HG03066 (cell line): ENCODE results near the gene CYP4F2.
"Not testable (repeated sequence)": the region's sequence is repeated elsewhere in the genome, so short reads cannot be mapped to it uniquely, and the experiment has no call there.

Source experiments
- ATAC-seq: cut with Tn5 transposase; IDR thresholded peaks from one replicate; pipeline ENCODE4 v1.9.1; 2021; ENCODE audit warnings: low read depth; ENCODE audit not compliant: unreplicated experiment

The CYP4F2 gene

GRCh38 chr19:15862444-15862843 is 35.4 kb downstream of the CYP4F2 start:
- no peak for ATAC-seq

DNA sequence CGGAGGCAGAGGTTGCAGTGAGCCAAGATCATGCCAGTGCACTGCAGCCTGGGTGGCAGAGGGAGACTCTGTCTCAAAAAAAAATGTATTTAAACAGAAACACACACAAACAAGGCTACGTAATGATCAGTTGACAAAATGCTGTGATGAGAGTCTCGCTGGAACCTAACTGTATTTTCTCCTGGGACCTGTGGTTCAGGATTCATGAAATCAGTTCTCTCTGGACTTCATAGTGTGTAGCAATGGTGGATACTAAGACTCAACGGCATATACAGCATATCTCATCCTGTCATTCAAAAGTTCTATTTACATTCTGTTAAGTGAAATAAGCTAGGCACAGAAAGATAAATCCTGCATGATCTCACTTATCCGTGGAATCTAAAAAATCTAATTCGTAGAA is 37.4 kb downstream of the CYP4F2 start:
- ATAC-seq = no peak

- no peak for ATAC-seq
Observed at GRCh38 chr19:15859187-15859586, 38.7 kb downstream of the CYP4F2 start.

DNA sequence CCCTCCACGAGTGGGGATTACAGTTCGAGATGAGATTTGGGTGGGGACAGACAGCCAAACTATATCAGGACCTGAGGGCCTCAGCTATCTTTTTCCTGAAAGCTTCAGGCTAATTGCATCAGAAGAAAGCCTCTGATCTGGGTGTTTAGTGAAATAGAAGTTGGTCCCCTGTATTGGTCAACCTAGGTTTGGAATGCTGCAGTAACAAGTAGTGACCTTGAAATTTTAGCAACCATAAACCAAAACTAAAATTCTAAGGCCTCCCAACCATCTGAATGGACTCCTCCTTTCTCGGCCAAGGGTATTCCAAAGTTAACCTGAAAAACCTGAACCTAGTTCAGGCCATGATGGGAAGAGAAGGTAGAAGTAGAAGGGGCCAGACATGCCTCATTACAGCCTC is 47.5 kb downstream of the CYP4F2 start:
- ATAC-seq = no peak

GRCh38 chr19:15846923-15847322 is 51.0 kb downstream of the CYP4F2 start:
- no peak for ATAC-seq

DNA sequence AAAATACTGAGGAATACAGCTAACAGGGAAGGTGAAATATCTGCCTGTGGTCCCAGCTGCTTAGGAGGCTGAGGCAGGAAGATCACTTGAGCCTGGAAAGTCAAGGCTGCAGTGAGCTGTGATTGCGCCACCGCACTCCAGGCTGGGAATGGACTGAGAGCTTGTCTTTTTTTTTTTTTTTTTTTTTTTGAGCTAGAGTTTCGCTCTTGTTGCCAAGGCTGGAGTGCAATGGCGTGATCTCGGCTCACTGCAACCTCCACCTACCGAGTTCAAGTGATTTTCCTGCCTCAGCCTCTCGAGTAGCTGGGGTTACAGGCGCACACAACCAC is 54.0 kb downstream of the CYP4F2 start:
- not testable (repeated sequence) for ATAC-seq

DNA sequence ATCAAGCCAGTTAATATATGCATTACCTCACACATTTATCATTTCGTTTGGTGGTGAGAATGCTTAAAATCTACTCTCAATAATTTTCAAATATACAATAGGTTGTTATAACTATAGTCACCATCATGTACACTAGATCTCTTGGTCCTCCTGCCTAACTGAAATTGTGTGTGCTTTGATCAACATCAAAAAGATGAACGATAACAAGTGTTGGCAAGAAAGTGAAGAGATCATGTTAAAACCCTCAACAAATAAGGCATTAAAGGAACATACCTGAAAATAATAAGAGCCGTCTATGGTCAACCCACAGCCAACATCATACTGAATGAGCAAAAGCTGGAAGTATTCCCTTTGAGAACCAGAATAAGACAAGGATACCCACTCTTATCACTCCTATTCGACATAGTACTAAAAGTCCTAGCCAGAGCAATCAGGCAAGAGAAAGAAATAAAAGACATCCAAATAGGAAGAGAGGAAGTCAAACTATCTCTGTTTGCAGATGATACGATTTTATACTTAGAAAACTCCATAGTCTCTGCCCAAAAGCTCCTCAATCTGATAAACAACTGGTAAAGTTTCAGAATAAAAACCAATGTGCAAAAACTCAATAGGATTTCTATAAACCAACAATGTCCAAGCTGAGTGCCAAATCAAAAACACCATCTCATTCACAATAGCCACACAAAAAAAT is 54.5 kb downstream of the CYP4F2 start:
- ATAC-seq = no peak

DNA sequence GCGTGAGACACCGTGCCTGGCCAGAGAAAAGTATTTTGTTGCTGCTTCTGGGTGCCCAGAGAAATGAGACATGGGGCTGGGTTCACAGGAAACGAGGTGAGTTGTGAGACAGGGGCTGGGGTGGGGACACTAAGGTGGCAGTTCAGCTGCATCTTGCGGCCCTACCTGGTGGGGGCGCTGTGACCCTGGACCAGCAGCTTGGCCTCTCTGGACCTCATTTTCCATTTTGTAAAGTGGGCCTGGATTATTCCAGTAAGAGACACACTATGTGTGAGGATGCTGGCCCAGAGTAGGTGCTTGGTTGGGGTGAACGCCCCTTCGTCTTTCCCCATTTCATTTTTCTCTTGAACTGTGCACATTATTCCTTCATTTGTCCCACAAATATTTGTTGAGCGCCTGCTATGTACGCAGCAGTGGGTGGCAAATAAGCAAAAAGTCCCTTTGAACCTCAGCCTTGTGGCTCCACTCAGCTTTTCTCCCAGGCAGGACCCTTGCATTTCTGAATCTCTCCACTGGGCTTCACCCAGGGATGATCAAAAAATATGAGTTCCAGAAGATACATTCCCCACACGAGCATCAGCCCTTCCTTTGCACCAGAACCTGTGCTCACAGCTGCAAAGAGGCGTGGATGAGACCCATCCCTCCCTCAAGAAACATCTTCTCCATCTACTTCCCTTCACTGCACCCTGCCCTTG is 55.9 kb downstream of the CYP4F2 start:
- no peak for ATAC-seq

DNA sequence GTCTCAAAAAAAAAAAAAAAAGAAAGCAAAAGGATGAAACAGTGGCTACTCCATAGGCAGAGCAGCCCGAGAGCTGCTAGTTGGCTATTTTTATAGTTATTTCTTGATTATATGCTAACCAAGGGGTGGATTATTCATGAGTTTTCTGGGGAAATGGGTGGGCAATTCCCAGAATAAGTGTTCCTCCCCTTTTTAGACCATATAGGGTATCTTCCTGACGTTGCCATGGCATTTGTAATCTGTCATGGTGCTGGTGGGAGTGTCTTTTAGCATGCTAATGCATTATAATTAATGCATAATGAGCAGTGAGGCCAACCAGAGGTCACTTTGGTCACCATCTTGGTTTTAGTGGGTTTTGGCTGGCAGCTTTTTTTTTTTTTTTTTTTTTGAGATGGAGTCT is 57.0 kb downstream of the CYP4F2 start:
- ATAC-seq = no peak

GRCh38 chr19:15839888-15840287 is 58.0 kb downstream of the CYP4F2 start:
- not testable (repeated sequence) for ATAC-seq

- no peak for ATAC-seq
Observed at GRCh38 chr19:15838351-15838750, 59.5 kb downstream of the CYP4F2 start.

GRCh38 chr19:15837221-15837731 is 60.6 kb downstream of the CYP4F2 start:
- ATAC-seq = no peak

DNA sequence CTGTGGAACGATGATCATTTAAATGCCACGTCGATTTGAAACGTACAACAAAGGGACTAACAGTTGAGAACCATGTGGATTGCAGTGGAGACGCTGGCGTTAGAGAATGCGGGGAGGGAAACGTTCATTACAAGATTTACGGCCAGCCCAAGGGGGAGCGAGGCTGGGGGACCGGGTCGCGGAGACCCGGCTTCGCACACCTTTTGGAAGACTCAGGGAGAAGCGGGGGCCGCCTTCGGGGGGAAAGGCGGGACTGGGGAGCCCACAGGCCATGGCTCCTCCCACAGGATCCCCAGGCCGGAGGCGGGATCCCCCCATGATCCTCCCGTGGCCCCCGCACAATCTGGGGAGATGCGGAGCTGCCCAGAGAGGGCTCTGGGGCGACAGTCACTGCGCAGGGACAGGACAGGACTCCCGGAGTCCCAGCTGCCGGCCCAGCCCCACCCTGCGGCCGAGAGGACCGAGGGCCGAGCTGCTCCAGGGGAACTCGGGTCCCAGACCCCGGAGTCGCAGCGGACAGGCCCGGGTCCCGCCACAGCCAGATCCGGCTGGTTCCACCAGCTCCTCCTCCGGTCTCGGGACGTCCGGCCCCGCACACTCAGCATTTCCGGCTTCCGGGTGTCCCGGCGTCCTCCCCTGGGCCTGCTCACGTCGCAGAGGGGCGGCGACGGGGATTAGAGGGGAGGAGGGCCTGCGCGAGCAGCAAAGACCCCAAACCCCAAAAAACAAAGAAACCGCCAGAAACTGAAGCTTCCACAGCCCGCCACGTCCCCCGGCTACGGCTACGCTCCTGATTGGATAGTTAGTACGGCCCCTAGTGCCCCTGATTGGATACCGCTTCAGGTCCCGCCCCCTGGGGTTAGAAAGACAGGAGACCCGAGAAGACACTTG is 61.3 kb downstream of the CYP4F2 start:
- peak; percentile 93 for ATAC-seq

GRCh38 chr19:15835565-15836329 is 62.1 kb downstream of the CYP4F2 start:
- ATAC-seq = not testable (repeated sequence)

DNA sequence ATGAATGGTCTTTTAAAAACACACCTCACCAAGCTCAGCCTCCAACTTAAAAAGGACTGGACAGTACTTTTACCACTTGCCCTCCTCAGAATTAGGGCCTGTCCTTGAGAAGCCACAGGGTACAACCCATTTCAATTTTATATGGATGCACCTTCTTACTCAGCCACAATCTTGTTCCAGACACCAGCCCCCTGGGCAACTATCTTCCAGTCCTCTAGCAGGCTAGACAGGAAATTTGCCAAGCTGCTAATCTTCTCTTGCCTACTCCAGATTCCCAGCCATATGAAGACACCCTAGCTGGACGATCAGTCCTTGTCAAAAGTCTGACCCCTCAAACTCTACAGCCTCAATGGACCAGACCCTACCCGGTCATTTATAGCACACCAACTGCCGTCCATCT is 63.6 kb downstream of the CYP4F2 start:
- not testable (repeated sequence) for ATAC-seq

GRCh38 chr19:15831626-15832025 is 66.2 kb downstream of the CYP4F2 start:
- no peak for ATAC-seq

DNA sequence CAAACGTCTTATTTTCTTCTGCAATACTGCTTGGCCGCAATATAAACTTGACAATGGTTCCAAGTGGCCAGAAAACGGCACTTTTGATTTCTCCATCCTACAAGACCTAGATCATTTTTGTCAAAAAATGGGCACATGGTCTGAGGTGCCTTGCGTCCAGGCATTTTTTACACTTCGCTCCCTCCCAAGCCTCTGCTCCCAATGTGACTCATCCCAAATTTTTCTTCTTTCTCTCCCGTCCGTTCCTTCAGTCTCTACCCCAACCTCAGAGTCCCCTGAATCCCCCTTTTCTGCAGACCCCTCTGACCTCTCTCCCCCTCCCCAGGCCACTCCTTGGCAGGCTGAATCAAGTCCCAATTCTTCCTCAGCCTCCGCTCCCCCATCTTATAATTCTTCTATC is 68.1 kb downstream of the CYP4F2 start:
- no peak for ATAC-seq

DNA sequence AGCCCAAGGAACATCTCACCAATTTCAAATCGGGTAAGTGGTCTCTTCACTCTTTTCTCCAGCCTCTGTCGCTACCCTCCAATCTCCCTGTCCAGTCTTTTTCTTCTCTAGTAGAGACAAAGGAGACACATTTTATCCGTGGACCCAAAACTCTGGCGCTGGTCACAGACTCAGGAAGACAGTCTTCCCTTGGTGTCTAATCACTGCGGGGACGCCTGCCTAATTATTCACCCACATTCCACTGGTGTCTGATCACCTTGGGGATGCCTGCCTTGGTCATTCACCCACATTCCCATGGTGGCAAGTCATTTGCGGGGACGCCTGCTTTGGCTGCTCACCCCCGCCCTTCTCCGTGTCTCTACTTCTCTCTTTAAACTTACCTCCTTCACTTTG is 68.6 kb downstream of the CYP4F2 start:
- ATAC-seq = no peak

DNA sequence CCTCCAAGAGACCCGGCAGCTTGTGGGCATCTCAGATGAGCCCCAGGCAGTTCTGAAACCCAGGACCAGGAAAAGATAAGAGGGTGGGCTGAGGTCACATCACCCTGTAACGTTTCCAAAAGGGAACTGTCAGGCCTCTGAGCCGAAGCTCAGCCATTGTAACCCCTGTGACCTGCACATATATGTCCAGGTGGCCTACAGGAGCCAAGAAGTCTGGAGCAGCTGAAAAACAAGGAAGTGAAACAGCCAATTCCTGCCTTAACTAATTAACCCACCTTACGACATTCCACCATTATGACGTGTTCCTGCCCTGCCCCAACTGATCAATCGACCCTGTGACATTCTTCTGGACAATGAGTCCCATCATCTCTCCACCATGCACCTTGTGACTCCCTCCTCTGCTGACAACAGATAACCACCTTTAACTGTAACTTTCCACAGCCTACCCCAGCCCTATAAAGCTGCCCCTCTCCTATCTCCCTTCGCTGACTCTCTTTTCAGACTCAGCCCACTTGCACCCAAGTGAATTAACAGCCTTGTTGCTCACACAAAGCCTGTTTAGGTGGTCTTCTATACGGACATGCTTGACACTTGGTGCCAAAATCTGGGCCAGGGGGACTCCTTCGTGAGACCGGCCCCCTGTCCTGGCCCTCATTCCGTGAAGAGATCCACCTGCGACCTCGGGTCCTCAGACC is 69.1 kb downstream of the CYP4F2 start:
- ATAC-seq = not testable (repeated sequence)

- no peak for ATAC-seq
Observed at GRCh38 chr19:15828121-15828610, 69.7 kb downstream of the CYP4F2 start.
